Measurements from ENCODE around the gene SURF2.
A peak's percentile ranks its signal among the peaks of the same experiment; 100 is the strongest.

GRCh38 chr9:133375116-133375723 is 18.9 kb downstream of the SURF2 start:
- TF ChIP-seq CTCF (conservative IDR thresholded peaks at IDR 0.05; ENCODE audit: low read length) (peak; percentile 72), EZH2phosphoT487 (IDR thresholded peaks at IDR 0.05; ENCODE audit: borderline replicate concordance, low read depth, low read length) (no peak)
